IMR-90 (cell line): ENCODE measurements around the gene TMF1. TPM values are rescaled to one million over a fixed set of nuclear protein-coding genes. Genes with fewer than 3 reads are reported as not detected.

ENCODE experiments used
- ATAC-seq: fragments of 200-7000 bp; cut with Tn5 transposase; 2 replicates; pipeline ENCODE4 v1.9.1; 2020; ENCODE audit warnings: low read depth, mild to moderate bottlenecking, moderate library complexity
- BruUV-seq: library from RNA; stranded (reverse); fragments of 400-500 nt; replicated peaks from 2 replicates; lab custom pipeline; 2021; lab: Mats Ljungman, UMichigan
- CTCF ChIA-PET: fragments of 300-600 bp; formaldehyde crosslinking; extraction: SDS; loops from one replicate; lab custom pipeline; 2021; ENCODE audit warnings: antibody characterized with exemption; lab: Yijun Ruan, JAX
- POLR2A ChIA-PET: fragments of 300-600 bp; sonication (Branson Sonifier 250); formaldehyde crosslinking; loops from one replicate; lab custom pipeline; 2022; ENCODE audit warnings: antibody characterized with exemption; ENCODE audit not compliant: unreplicated experiment; lab: Charles Lee
- DNase-seq: peaks from one replicate; pipeline ENCODE4 v3.0.0; 2013
- H2AFZ ChIP-seq: replicated peaks from 2 replicates; pipeline ENCODE3; 2013; ENCODE audit warnings: low read length, mild to moderate bottlenecking; ENCODE audit not compliant: poor library complexity
- H2AK5ac ChIP-seq: 2 replicates; pipeline ENCODE4 v1.6.1; 2013; ENCODE audit warnings: low read depth, low read length, inconsistent platforms
- H2AK9ac ChIP-seq: replicated peaks from 2 replicates; pipeline ENCODE3; 2013; ENCODE audit warnings: mild to moderate bottlenecking, low read depth, low read length, moderate library complexity; ENCODE audit not compliant: poor library complexity
- H2BK120ac ChIP-seq: 2 replicates; pipeline ENCODE4 v1.6.1; 2013; ENCODE audit warnings: low read depth, low read length, inconsistent platforms
- H2BK15ac ChIP-seq: 3 replicates; pipeline ENCODE4 v1.6.1; 2013; ENCODE audit warnings: low read depth, low read length, inconsistent platforms
- H2BK20ac ChIP-seq: 2 replicates; pipeline ENCODE4 v1.6.1; 2013; ENCODE audit warnings: low read depth, mild to moderate bottlenecking, inconsistent platforms, low read length, moderate library complexity
- H2BK5ac ChIP-seq: 2 replicates; pipeline ENCODE4 v1.6.1; 2013; ENCODE audit warnings: mild to moderate bottlenecking, low read depth, low read length, inconsistent platforms; ENCODE audit not compliant: poor library complexity, severe bottlenecking
- H3K14ac ChIP-seq: replicated peaks from 2 replicates; pipeline ENCODE4 v1.6.1; 2013; ENCODE audit warnings: low read depth, low read length, inconsistent platforms
- H3K18ac ChIP-seq: 2 replicates; pipeline ENCODE4 v1.6.1; 2013; ENCODE audit warnings: low read depth, low read length, control low read depth
- H3K23ac ChIP-seq: 2 replicates; pipeline ENCODE4 v1.6.1; 2013; ENCODE audit warnings: low read depth, low read length, inconsistent platforms
- H3K27ac ChIP-seq: 2 replicates; pipeline ENCODE4 v1.5.1; 2013; ENCODE audit warnings: mild to moderate bottlenecking, control low read depth, low read length; ENCODE audit not compliant: insufficient read depth
- H3K27me3 ChIP-seq: 2 replicates; pipeline ENCODE4 v1.6.1; 2013; ENCODE audit warnings: low read length; ENCODE audit not compliant: control insufficient read depth, insufficient read depth
- H3K36me3 ChIP-seq: 2 replicates; pipeline ENCODE4 v1.6.1; 2013; ENCODE audit warnings: low read length, mixed read lengths; ENCODE audit not compliant: control insufficient read depth, insufficient read depth
- H3K4ac ChIP-seq: 2 replicates; pipeline ENCODE4 v1.6.1; 2013; ENCODE audit warnings: low read depth, low read length, inconsistent platforms
- H3K4me1 ChIP-seq: 2 replicates; pipeline ENCODE4 v1.6.1; 2013; ENCODE audit warnings: low read length, mixed read lengths; ENCODE audit not compliant: control insufficient read depth, insufficient read depth
- H3K4me2 ChIP-seq: 2 replicates; pipeline ENCODE4 v1.6.1; 2013; ENCODE audit warnings: low read depth, mild to moderate bottlenecking, control low read depth, low read length, moderate library complexity
- H3K4me3 ChIP-seq: 2 replicates; pipeline ENCODE4 v1.5.1; 2013; ENCODE audit warnings: low read depth, mild to moderate bottlenecking, control low read depth, low read length, moderate library complexity; ENCODE audit not compliant: insufficient read depth
- H3K56ac ChIP-seq: 2 replicates; pipeline ENCODE4 v1.6.1; 2013; ENCODE audit warnings: low read length, inconsistent platforms; ENCODE audit not compliant: insufficient read depth; ENCODE audit errors: extremely low read depth
- H3K79me1 ChIP-seq, 2 experiments: 2 replicates each; pipeline ENCODE4 v1.6.1; 2013; ENCODE audit warnings: low read length in 2 of 2, inconsistent platforms in 1 of 2, low read depth in 1 of 2
- H3K9ac ChIP-seq: 2 replicates; pipeline ENCODE4 v1.6.1; 2013; ENCODE audit warnings: low read depth, low read length, control low read depth
- H3K9me1 ChIP-seq: 2 replicates; pipeline ENCODE4 v1.6.1; 2013; ENCODE audit warnings: low read length, inconsistent platforms; ENCODE audit not compliant: insufficient read depth
- H3K9me3 ChIP-seq: 2 replicates; pipeline ENCODE4 v1.6.1; 2013; ENCODE audit warnings: low read length; ENCODE audit not compliant: control insufficient read depth, insufficient read depth
- H4K20me1 ChIP-seq: 2 replicates; pipeline ENCODE4 v1.6.1; 2013; ENCODE audit warnings: low read length, inconsistent platforms; ENCODE audit not compliant: insufficient read depth
- H4K5ac ChIP-seq: 2 replicates; pipeline ENCODE4 v1.6.1; 2013; ENCODE audit warnings: mild to moderate bottlenecking, low read depth, low read length, control low read depth
- H4K8ac ChIP-seq, 2 experiments: 2 replicates each; pipeline ENCODE4 v1.6.1; 2013; ENCODE audit warnings: low read depth in 2 of 2, low read length in 2 of 2, control low read depth in 1 of 2, inconsistent platforms in 1 of 2
- H4K91ac ChIP-seq: 2 replicates; pipeline ENCODE4 v1.6.1; 2013; ENCODE audit warnings: low read depth, low read length, inconsistent platforms; ENCODE audit not compliant: insufficient read depth
- BHLHE40 ChIP-seq: fragments of 150-350 bp; IDR thresholded peaks from 2 replicates; pipeline ENCODE4 v1.6.1; 2016; ENCODE audit warnings: mild to moderate bottlenecking, low read depth, low read length
- CEBPB ChIP-seq: IDR thresholded peaks from 2 replicates; pipeline ENCODE4 v1.6.1; 2012; ENCODE audit warnings: low read depth, low read length, improper control_type of control experiment
- CHD1 ChIP-seq: IDR thresholded peaks from 2 replicates; pipeline ENCODE4 v1.6.1; 2012; ENCODE audit warnings: low read depth, low read length, improper control_type of control experiment
- FOS ChIP-seq: fragments of 150-350 bp; IDR thresholded peaks from 2 replicates; pipeline ENCODE4 v1.6.1; 2016; ENCODE audit warnings: low read depth, low read length
- MAFK ChIP-seq: IDR thresholded peaks from 2 replicates; pipeline ENCODE4 v1.6.1; 2012; ENCODE audit warnings: low read depth, low read length, improper control_type of control experiment
- MAZ ChIP-seq: IDR thresholded peaks from 2 replicates; pipeline ENCODE4 v1.6.1; 2012; ENCODE audit warnings: low read depth, mild to moderate bottlenecking, low read length, improper control_type of control experiment, moderate library complexity, borderline replicate concordance
- MXI1 ChIP-seq: IDR thresholded peaks from 2 replicates; pipeline ENCODE4 v1.6.1; 2012; ENCODE audit warnings: low read depth, mild to moderate bottlenecking, low read length, moderate library complexity, borderline replicate concordance
- NFE2L2 ChIP-seq: fragments of 150-350 bp; IDR thresholded peaks from 2 replicates; pipeline ENCODE4 v1.6.1; 2016; ENCODE audit warnings: low read depth, mild to moderate bottlenecking, low read length
- POLR2A ChIP-seq: IDR thresholded peaks from 2 replicates; pipeline ENCODE4 v1.6.1; 2012; ENCODE audit warnings: mild to moderate bottlenecking, low read depth, low read length
- RAD21 ChIP-seq: IDR thresholded peaks from 2 replicates; pipeline ENCODE4 v1.6.1; 2012; ENCODE audit warnings: low read length, improper control_type of control experiment
- RCOR1 ChIP-seq: IDR thresholded peaks from 2 replicates; pipeline ENCODE4 v1.6.1; 2012; ENCODE audit warnings: mild to moderate bottlenecking, low read length, improper control_type of control experiment; ENCODE audit not compliant: insufficient replicate concordance
- RFX5 ChIP-seq: IDR thresholded peaks from 2 replicates; pipeline ENCODE4 v1.8.0; 2012; ENCODE audit warnings: low read depth, mild to moderate bottlenecking, low read length, moderate library complexity
- SMC3 ChIP-seq: fragments of 150-350 bp; IDR thresholded peaks from 2 replicates; pipeline ENCODE4 v1.6.1; 2016; ENCODE audit warnings: low read depth, mild to moderate bottlenecking, antibody characterized with exemption, low read length, moderate library complexity
- WGBS, 2 experiments: methylation state at CpG; one replicate each; pipeline versions ENCODE4 v1.1.5 to v1.1.7; 2013; ENCODE audit warnings: missing lambda C conversion rate in 2 of 2; ENCODE audit not compliant: insufficient read length in 1 of 2; ENCODE audit errors: extremely low coverage in 2 of 2; 5-methylcytosine and 5-hydroxymethylcytosine counted together
- dilution Hi-C: fragments of 300-500 bp; cut with HindIII; formaldehyde crosslinking; loops from one replicate; pipeline ENCODE4 v1.14.3; 2018; ENCODE audit warnings: low sequenced_read_pairs; ENCODE audit not compliant: unreplicated experiment
- in situ Hi-C: fragments of 300-500 bp; cut with MboI; formaldehyde crosslinking; loops from 3 replicates; pipeline ENCODE4 v1.14.3; 2019; ENCODE audit warnings: low sequenced_read_pairs, inconsistent platforms, mixed read lengths
- intact Hi-C: fragments of 100-400 bp; cut with micrococcal nuclease; formaldehyde crosslinking; loops from 2 replicates; pipeline ENCODE4 v1.10.0; 2022
- polyA plus RNA-seq, 3 experiments: library from polyadenylated mRNA; depleted of rRNA; stranded (reverse); fragments of >200 nt; gene quantifications; 2 replicates each; pipeline ENCODE4 v1.2.3, GENCODE V29; 2012; ENCODE audit warnings: low replicate concordance in 1 of 3
- total RNA-seq: library from RNA; depleted of rRNA; stranded (reverse); fragments of >200 nt; gene quantifications from 2 replicates; pipeline ENCODE4 v1.2.3, GENCODE V29; 2012
- TF ChIP-seq, protein P1 (sequence below): fragments of 150-350 bp; IDR thresholded peaks from 2 replicates; pipeline ENCODE4 v1.6.1; 2017; ENCODE audit warnings: mild to moderate bottlenecking, antibody characterized with exemption, low read length, low read depth
- TF ChIP-seq, protein P2 (sequence below): fragments of 150-350 bp; IDR thresholded peaks from 2 replicates; pipeline ENCODE4 v1.6.1; 2016; ENCODE audit warnings: low read depth, mild to moderate bottlenecking, low read length, moderate library complexity, borderline replicate concordance
- TF ChIP-seq, protein P3 (sequence below): conservative IDR thresholded peaks from 2 replicates; pipeline ENCODE4 v1.5.1; 2012; ENCODE audit warnings: mild to moderate bottlenecking, low read depth, low read length, improper control_type of control experiment

Gene TMF1
- total and polyA plus RNA-seq, 2 of the 4 experiments (the other 2 are of a cell fraction) = 12.4 to 39.1 TPM

- in situ Hi-C loops = no loop called here
- CTCF ChIA-PET = no interaction called here
These were observed 65.5 kb downstream of the TMF1 start for GRCh38 chr3:68986496-68987208.

More at GRCh38 chr3:68986496-68987208, 65.5 kb downstream of the TMF1 start:
- no peak overlapping the region for H2BK15ac ChIP-seq
- H2AFZ ChIP-seq = no peak overlapping the region
- no peak overlapping the region for H3K14ac ChIP-seq
- H2BK5ac ChIP-seq = no peak overlapping the region
- no peak overlapping the region for H3K23ac ChIP-seq
- TF ChIP-seq RCOR1 = no peak
- TF ChIP-seq MAZ = no peak
- TF ChIP-seq, protein P1, sequence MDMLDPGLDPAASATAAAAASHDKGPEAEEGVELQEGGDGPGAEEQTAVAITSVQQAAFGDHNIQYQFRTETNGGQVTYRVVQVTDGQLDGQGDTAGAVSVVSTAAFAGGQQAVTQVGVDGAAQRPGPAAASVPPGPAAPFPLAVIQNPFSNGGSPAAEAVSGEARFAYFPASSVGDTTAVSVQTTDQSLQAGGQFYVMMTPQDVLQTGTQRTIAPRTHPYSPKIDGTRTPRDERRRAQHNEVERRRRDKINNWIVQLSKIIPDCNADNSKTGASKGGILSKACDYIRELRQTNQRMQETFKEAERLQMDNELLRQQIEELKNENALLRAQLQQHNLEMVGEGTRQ = no peak
- no peak for TF ChIP-seq NFE2L2
- TF ChIP-seq, protein P2, sequence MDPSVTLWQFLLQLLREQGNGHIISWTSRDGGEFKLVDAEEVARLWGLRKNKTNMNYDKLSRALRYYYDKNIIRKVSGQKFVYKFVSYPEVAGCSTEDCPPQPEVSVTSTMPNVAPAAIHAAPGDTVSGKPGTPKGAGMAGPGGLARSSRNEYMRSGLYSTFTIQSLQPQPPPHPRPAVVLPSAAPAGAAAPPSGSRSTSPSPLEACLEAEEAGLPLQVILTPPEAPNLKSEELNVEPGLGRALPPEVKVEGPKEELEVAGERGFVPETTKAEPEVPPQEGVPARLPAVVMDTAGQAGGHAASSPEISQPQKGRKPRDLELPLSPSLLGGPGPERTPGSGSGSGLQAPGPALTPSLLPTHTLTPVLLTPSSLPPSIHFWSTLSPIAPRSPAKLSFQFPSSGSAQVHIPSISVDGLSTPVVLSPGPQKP = no peak
- no peak for TF ChIP-seq FOS
- no peak for TF ChIP-seq MXI1
- TF ChIP-seq RAD21 = no peak
- no peak for TF ChIP-seq BHLHE40
- no peak for TF ChIP-seq MAFK
- TF ChIP-seq CEBPB = no peak
- TF ChIP-seq RFX5 = no peak
- no peak for TF ChIP-seq POLR2A
- TF ChIP-seq CHD1 = no peak
- TF ChIP-seq, protein P3, sequence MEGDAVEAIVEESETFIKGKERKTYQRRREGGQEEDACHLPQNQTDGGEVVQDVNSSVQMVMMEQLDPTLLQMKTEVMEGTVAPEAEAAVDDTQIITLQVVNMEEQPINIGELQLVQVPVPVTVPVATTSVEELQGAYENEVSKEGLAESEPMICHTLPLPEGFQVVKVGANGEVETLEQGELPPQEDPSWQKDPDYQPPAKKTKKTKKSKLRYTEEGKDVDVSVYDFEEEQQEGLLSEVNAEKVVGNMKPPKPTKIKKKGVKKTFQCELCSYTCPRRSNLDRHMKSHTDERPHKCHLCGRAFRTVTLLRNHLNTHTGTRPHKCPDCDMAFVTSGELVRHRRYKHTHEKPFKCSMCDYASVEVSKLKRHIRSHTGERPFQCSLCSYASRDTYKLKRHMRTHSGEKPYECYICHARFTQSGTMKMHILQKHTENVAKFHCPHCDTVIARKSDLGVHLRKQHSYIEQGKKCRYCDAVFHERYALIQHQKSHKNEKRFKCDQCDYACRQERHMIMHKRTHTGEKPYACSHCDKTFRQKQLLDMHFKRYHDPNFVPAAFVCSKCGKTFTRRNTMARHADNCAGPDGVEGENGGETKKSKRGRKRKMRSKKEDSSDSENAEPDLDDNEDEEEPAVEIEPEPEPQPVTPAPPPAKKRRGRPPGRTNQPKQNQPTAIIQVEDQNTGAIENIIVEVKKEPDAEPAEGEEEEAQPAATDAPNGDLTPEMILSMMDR = no peak
- no peak for TF ChIP-seq SMC3
- no peak overlapping the region for H3K4me3 ChIP-seq
- no peaks in the 10 kb centered on the region for H3K27me3 ChIP-seq
- H2AK5ac ChIP-seq = no peak overlapping the region
- DNase-seq = peak; percentile 23
- H3K4ac ChIP-seq = no peak overlapping the region
- no peak overlapping the region for H2BK120ac ChIP-seq
- H2BK20ac ChIP-seq = no peak overlapping the region
- no peak overlapping the region for H4K8ac ChIP-seq
- H3K4me1 ChIP-seq = peaks cover 2% of the 10 kb centered on the region; the same call in 1 of the 2 replicates
- BruUV-seq = no TSS peak
- dilution Hi-C loops = no loop called here
- H4K91ac ChIP-seq = no peak overlapping the region
- H3K18ac ChIP-seq = no peak overlapping the region
- H3K9me1 ChIP-seq = no peaks in the 10 kb centered on the region
- H3K36me3 ChIP-seq = peaks cover 30% of the 10 kb centered on the region
- H4K5ac ChIP-seq = no peak overlapping the region
- no peaks in the 10 kb centered on the region for H4K20me1 ChIP-seq
- no peaks in the 10 kb centered on the region for H3K9me3 ChIP-seq
- POLR2A ChIA-PET = no interaction called here
- H3K27ac ChIP-seq = no peak overlapping the region
- intact Hi-C loops = no loop called here
- ATAC-seq = no peak
- H3K4me2 ChIP-seq = no peak overlapping the region
- H3K79me1 ChIP-seq = no peaks in the 10 kb centered on the region
- WGBS, 2 experiments = no CpG with 5 or more reads among the region's 6 CpGs
- H2AK9ac ChIP-seq = no peak overlapping the region
- no peak overlapping the region for H3K9ac ChIP-seq
- H3K56ac ChIP-seq = no peak overlapping the region
